Astrocyte (in vitro differentiated cells and primary cell): ENCODE measurements around the gene PCDHGA1. TPM values are rescaled to one million over a fixed set of nuclear protein-coding genes. Genes with fewer than 3 reads are reported as not detected.

ENCODE experiments used
- DNase-seq: peaks from one replicate; pipeline ENCODE4 v3.0.0-alpha.2; 2010; ENCODE audit warnings: low read depth
- FAIRE-seq: peaks from 2 replicates; lab custom pipeline; 2011; peaks lifted over from hg19 to GRCh38; lab: Jason Lieb, UNC
- H2AFZ ChIP-seq: 2 replicates; pipeline ENCODE4 v1.6.0; 2012; ENCODE audit warnings: low read depth, low read length, inconsistent platforms
- H3K27ac ChIP-seq: 2 replicates; pipeline ENCODE4 v1.5.1; 2011; ENCODE audit warnings: low read depth, low read length, inconsistent platforms
- H3K27me3 ChIP-seq: 2 replicates; pipeline ENCODE4 v1.6.0; 2011; ENCODE audit warnings: low read length, inconsistent platforms; ENCODE audit not compliant: insufficient read depth
- H3K36me3 ChIP-seq: 2 replicates; pipeline ENCODE4 v1.5.1; 2011; ENCODE audit warnings: low read length, inconsistent platforms; ENCODE audit not compliant: insufficient read depth
- H3K4me1 ChIP-seq: 2 replicates; pipeline ENCODE4 v1.5.1; 2011; ENCODE audit warnings: low read length, inconsistent platforms; ENCODE audit not compliant: insufficient read depth
- H3K4me2 ChIP-seq: 2 replicates; pipeline ENCODE4 v1.6.0; 2012; ENCODE audit warnings: low read length, inconsistent platforms
- H3K4me3 ChIP-seq: 2 replicates; pipeline ENCODE4 v1.5.1; 2011; ENCODE audit warnings: low read depth, mild to moderate bottlenecking, low read length, inconsistent platforms; ENCODE audit not compliant: insufficient read depth
- H3K79me2 ChIP-seq: 2 replicates; pipeline ENCODE4 v1.6.0; 2012; ENCODE audit warnings: mild to moderate bottlenecking, low read length, inconsistent platforms; ENCODE audit not compliant: insufficient read depth
- H3K9ac ChIP-seq: 2 replicates; pipeline ENCODE4 v1.6.0; 2012; ENCODE audit warnings: mild to moderate bottlenecking, low read length, inconsistent platforms
- H3K9me3 ChIP-seq: 2 replicates; pipeline ENCODE4 v1.5.1; 2012; ENCODE audit warnings: low read depth, mild to moderate bottlenecking, low read length, inconsistent platforms; ENCODE audit not compliant: insufficient read depth
- H4K20me1 ChIP-seq: 2 replicates; pipeline ENCODE4 v1.6.0; 2012; ENCODE audit warnings: low read length, inconsistent platforms; ENCODE audit not compliant: insufficient read depth
- H3K27ac Mint-ChIP-seq: one replicate; pipeline ENCODE4 v1.8.0; 2021; ENCODE audit warnings: mild to moderate bottlenecking, mixed read lengths; ENCODE audit not compliant: unreplicated experiment
- H3K27me3 Mint-ChIP-seq: one replicate; pipeline ENCODE4 v1.8.0; 2021; ENCODE audit warnings: low read depth, mixed read lengths; ENCODE audit not compliant: unreplicated experiment
- H3K36me3 Mint-ChIP-seq: one replicate; pipeline ENCODE4 v1.8.0; 2021; ENCODE audit warnings: low read depth, mixed read lengths; ENCODE audit not compliant: unreplicated experiment
- H3K4me1 Mint-ChIP-seq: one replicate; pipeline ENCODE4 v1.8.0; 2021; ENCODE audit warnings: low read depth, mixed read lengths; ENCODE audit not compliant: unreplicated experiment
- H3K4me3 Mint-ChIP-seq: one replicate; pipeline ENCODE4 v1.8.0; 2021; ENCODE audit warnings: mild to moderate bottlenecking, moderate library complexity, mixed read lengths; ENCODE audit not compliant: unreplicated experiment
- H3K9me3 Mint-ChIP-seq: one replicate; pipeline ENCODE4 v1.8.0; 2021; ENCODE audit warnings: mild to moderate bottlenecking, mixed read lengths; ENCODE audit not compliant: unreplicated experiment
- CTCF ChIP-seq: IDR thresholded peaks from 2 replicates; pipeline ENCODE4 v1.5.1; 2011; ENCODE audit warnings: low read depth, mild to moderate bottlenecking, inconsistent platforms, low read length, moderate library complexity; ENCODE audit not compliant: insufficient read depth
- EZH2 ChIP-seq: IDR thresholded peaks from 2 replicates; pipeline ENCODE4 v1.6.1; 2012; ENCODE audit warnings: mild to moderate bottlenecking, low read length, inconsistent platforms; ENCODE audit not compliant: insufficient read depth
- total RNA-seq: library from RNA; stranded (reverse); gene quantifications from 2 replicates; pipeline ENCODE4 v1.2.1, GENCODE V29; 2021

The PCDHGA1 gene
- total RNA-seq, 1 donor from 2014 or later = 0.27 TPM

GRCh38 chr5:141320225-141321169, 9.8 kb upstream of the PCDHGA1 start, which contains the start of gene TAF7:
Gene TAF7, minus strand, starts transcription at chr5:141320784. Its CDS starts 740 bp downstream, at chr5:141320044.
- Histone ChIP-seq H4K20me1 (peaks cover 20% of the 10 kb centered on the region), H3K9ac (peak within 1 kb of the TSS; percentile 95), H2AFZ (peak within 1 kb of the TSS; percentile 97), H3K27me3 (no peaks in the 10 kb centered on the region), H3K4me2 (peak within 1 kb of the TSS; percentile 89), H3K79me2 (peaks cover 35% of the 10 kb centered on the region), H3K9me3 (peaks cover 21% of the 10 kb centered on the region), H3K36me3 (peaks cover 19% of the 10 kb centered on the region), H3K27ac (peak within 1 kb of the TSS; percentile 96), H3K4me3 (peak within 1 kb of the TSS; percentile 89), H3K4me1 (no peaks in the 10 kb centered on the region)
- no peak for TF ChIP-seq EZH2
- TF ChIP-seq CTCF = peak; percentile 93
- Mint-ChIP-seq H3K4me3 (peak within 1 kb of the TSS; percentile 98), H3K9me3 (peaks cover 56% of the 10 kb centered on the region), H3K36me3 (peaks cover 37% of the 10 kb centered on the region), H3K4me1 (peaks cover 7% of the 10 kb centered on the region), H3K27ac (peak within 1 kb of the TSS; percentile 100), H3K27me3 (no peaks in the 10 kb centered on the region)
- DNase-seq (peak; percentile 81), FAIRE-seq (no peak)

DNA sequence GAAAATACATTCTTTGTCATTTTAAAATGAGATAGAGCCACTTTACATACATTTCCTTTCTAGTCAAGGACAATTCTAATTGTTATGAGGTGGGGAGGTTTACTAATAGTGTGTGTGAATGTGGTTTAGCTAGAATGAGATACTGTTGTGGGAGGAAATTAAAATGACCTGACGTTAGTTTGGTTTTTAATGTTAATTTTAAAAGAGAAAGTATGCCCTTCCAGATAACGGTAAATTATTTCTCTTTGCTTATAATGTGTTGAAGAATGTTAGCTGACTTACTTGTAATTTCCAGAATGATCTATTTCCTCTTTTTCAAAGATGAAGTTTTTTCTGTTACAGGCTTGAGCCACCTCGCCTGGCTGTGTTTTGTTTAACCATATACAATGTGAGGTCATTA, 8.1 kb upstream of the PCDHGA1 start:
- H3K36me3 Mint-ChIP-seq = peaks cover 21% of the 10 kb centered on the region
- peaks cover 41% of the 10 kb centered on the region for H3K9me3 Mint-ChIP-seq
- no peak overlapping the region for H3K27ac Mint-ChIP-seq
- peaks cover 7% of the 10 kb centered on the region for H3K4me1 Mint-ChIP-seq
- no peak overlapping the region for H3K4me2 ChIP-seq
- TF ChIP-seq CTCF (no peak), EZH2 (no peak)
- no peak overlapping the region for H3K27ac ChIP-seq
- peaks cover 19% of the 10 kb centered on the region for H3K9me3 ChIP-seq
- DNase-seq = no peak
- no peaks in the 10 kb centered on the region for H3K27me3 ChIP-seq
- no peak overlapping the region for H3K4me3 ChIP-seq
- H3K9ac ChIP-seq = no peak overlapping the region
- peaks cover 20% of the 10 kb centered on the region for H4K20me1 ChIP-seq
- no peaks in the 10 kb centered on the region for H3K27me3 Mint-ChIP-seq
- H3K36me3 ChIP-seq = peaks cover 16% of the 10 kb centered on the region
- H3K4me1 ChIP-seq = no peaks in the 10 kb centered on the region
- no peak overlapping the region for H2AFZ ChIP-seq
- no peak for FAIRE-seq
- H3K79me2 ChIP-seq = peaks cover 28% of the 10 kb centered on the region
- peak overlapping the region; percentile 12 for H3K4me3 Mint-ChIP-seq
